HEK293 (cell line): ENCODE data around the gene SPTLC3.

Experiments
- CTCF ChIP-seq: fragments of 450-650 bp; formaldehyde crosslinking; IDR thresholded peaks from 2 replicates; pipeline ENCODE4 v1.5.1; 2016; ENCODE audit warnings: missing biosample characterization, missing genetic modification characterization
- GLIS1 ChIP-seq: fragments of 450-650 bp; formaldehyde crosslinking; IDR thresholded peaks from 2 replicates; pipeline ENCODE4 v1.5.1; 2016; ENCODE audit warnings: missing biosample characterization, missing genetic modification characterization
- YY1 ChIP-seq: fragments of 450-650 bp; formaldehyde crosslinking; IDR thresholded peaks from 2 replicates; pipeline ENCODE4 v1.5.1; 2018; ENCODE audit warnings: missing biosample characterization, missing genetic modification characterization
- ZBTB20 ChIP-seq: fragments of 450-650 bp; formaldehyde crosslinking; IDR thresholded peaks from 2 replicates; pipeline ENCODE4 v1.5.1; 2016; ENCODE audit warnings: missing biosample characterization, missing genetic modification characterization
- ZBTB44 ChIP-seq: fragments of 450-650 bp; IDR thresholded peaks from 2 replicates; pipeline ENCODE4 v1.5.1; 2018; ENCODE audit warnings: missing biosample characterization, mild to moderate bottlenecking, missing genetic modification characterization
- ZFP41 ChIP-seq: fragments of 450-650 bp; formaldehyde crosslinking; IDR thresholded peaks from 2 replicates; pipeline ENCODE4 v1.5.1; 2016; ENCODE audit warnings: missing biosample characterization, missing genetic modification characterization, borderline replicate concordance
- ZNF16 ChIP-seq: fragments of 450-650 bp; formaldehyde crosslinking; IDR thresholded peaks from 2 replicates; pipeline ENCODE4 v1.5.1; 2016; ENCODE audit warnings: low read depth, missing biosample characterization, missing genetic modification characterization
- ZNF292 ChIP-seq: fragments of 450-650 bp; formaldehyde crosslinking; IDR thresholded peaks from 2 replicates; pipeline ENCODE4 v1.5.1; 2016; ENCODE audit warnings: low read depth, missing biosample characterization, missing genetic modification characterization, borderline replicate concordance
- ZNF426 ChIP-seq: fragments of 450-650 bp; formaldehyde crosslinking; IDR thresholded peaks from 2 replicates; pipeline ENCODE4 v1.5.1; 2017; ENCODE audit warnings: missing biosample characterization, missing genetic modification characterization, mild to moderate bottlenecking, inconsistent platforms, moderate library complexity
- ZNF639 ChIP-seq: fragments of 450-650 bp; formaldehyde crosslinking; IDR thresholded peaks from 2 replicates; pipeline ENCODE4 v1.5.1; 2016; ENCODE audit warnings: missing biosample characterization, missing genetic modification characterization

- TF ChIP-seq CTCF (tag by site-specific recombination) (no peak), ZFP41 (tag by site-specific recombination) (no peak), ZNF292 (tag by site-specific recombination) (no peak), ZBTB20 (no peak), YY1 (tag by site-specific recombination) (no peak), ZNF639 (tag by site-specific recombination) (no peak), GLIS1 (tag by site-specific recombination) (no peak), ZNF16 (tag by site-specific recombination) (no peak), ZBTB44 (tag by site-specific recombination) (no peak), ZNF426 (no peak)
Measured at GRCh38 chr20:12987261-12987660, 21.5 kb upstream of the SPTLC3 start.
